Sigmoid colon (tissue), 4 donors: ENCODE data around the gene RASA1.

Experiments
- EP300 ChIP-seq, 4 donors: sonication (generic); formaldehyde crosslinking; IDR thresholded peaks; one replicate each; pipeline ENCODE4 v1.6.1; 2017; ENCODE audit warnings: antibody characterized with exemption in 4 of 4
- POLR2A ChIP-seq, 2 donors: fragments of 450-650 bp; IDR thresholded peaks; one replicate each; pipeline ENCODE4 v1.6.1; 2016; ENCODE audit warnings: antibody characterized with exemption in 2 of 2, mild to moderate bottlenecking in 2 of 2, moderate library complexity in 2 of 2
- POLR2AphosphoS5 ChIP-seq, 4 donors: sonication (generic); formaldehyde crosslinking; IDR thresholded peaks; one replicate each; pipeline ENCODE4 v1.6.1; 2017; ENCODE audit warnings: antibody characterized with exemption in 4 of 4
- TF ChIP-seq, protein P1 (sequence below), 4 experiments: fragments of 450-650 bp in 3 of 4; fragments of 200-600 bp in 1 of 4; IDR thresholded peaks; one replicate each; pipeline ENCODE4 v1.5.1; 2016 to 2019; ENCODE audit warnings: antibody characterized with exemption in 4 of 4, mild to moderate bottlenecking in 3 of 4, moderate library complexity in 2 of 4

DNA sequence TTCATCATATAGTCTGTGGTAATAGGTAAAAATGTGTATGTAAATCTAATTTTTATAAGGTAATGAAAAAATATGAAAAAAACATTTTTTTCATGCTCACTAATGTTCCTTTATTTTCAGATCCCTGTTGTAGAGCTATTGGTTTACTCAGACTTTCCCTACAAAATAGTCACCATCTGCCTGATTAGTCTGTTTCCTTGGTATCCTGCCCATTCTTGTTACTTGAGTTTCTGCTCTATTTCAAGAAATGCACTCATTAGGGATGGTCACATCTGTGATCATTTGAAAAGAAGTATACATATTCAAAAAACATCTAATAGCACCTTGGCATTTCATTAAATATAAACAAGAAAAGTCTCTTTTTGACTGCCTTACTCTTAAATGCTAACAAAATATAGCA is 21.6 kb upstream of the RASA1 start:
- no peak for TF ChIP-seq POLR2AphosphoS5 (IDR thresholded peaks at IDR 0.05)
- TF ChIP-seq POLR2A (IDR thresholded peaks at IDR 0.05) = no peak
- TF ChIP-seq, protein P1, sequence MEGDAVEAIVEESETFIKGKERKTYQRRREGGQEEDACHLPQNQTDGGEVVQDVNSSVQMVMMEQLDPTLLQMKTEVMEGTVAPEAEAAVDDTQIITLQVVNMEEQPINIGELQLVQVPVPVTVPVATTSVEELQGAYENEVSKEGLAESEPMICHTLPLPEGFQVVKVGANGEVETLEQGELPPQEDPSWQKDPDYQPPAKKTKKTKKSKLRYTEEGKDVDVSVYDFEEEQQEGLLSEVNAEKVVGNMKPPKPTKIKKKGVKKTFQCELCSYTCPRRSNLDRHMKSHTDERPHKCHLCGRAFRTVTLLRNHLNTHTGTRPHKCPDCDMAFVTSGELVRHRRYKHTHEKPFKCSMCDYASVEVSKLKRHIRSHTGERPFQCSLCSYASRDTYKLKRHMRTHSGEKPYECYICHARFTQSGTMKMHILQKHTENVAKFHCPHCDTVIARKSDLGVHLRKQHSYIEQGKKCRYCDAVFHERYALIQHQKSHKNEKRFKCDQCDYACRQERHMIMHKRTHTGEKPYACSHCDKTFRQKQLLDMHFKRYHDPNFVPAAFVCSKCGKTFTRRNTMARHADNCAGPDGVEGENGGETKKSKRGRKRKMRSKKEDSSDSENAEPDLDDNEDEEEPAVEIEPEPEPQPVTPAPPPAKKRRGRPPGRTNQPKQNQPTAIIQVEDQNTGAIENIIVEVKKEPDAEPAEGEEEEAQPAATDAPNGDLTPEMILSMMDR (IDR thresholded peaks at IDR 0.05) = no peak
- no peak for TF ChIP-seq EP300 (IDR thresholded peaks at IDR 0.05)
